ENCODE data around the gene CNN2. TPM values are rescaled to one million over a fixed set of nuclear protein-coding genes. Genes with fewer than 3 reads are reported as not detected.

The CNN2 gene
- total and polyA plus RNA-seq, 2 donors (not counting 1 experiment from before 2014, with no cell fraction given) = 198 to 301 TPM

DNA sequence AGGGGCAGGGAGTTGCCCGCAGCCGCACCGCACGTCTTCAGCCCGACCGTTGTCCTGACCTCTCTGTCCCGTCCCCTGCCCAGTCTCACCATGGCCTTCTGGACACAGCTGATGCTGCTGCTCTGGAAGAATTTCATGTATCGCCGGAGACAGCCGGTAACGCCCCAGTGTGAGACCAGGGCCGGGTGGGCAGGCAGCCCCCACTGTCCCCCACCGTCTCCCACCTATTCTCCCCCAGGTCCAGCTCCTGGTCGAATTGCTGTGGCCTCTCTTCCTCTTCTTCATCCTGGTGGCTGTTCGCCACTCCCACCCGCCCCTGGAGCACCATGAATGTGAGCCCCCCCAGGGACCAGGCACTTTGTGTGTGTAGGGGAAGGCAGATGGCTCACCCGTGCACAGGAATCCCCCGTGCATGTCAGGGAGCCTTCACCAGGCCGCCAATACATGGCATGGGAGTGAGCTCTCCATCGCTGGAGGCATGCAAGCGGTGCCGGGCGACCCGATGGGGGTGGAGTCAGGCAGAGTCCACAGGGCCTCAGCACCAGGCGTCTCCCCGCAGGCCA lies 14.9 kb downstream of the CNN2 start:
- Mint-ChIP-seq H3K27me3 (no peaks in the 10 kb centered on the region), H3K9me3 (ENCODE audit: insufficient read depth) (no peaks in the 10 kb centered on the region), H3K4me1 (peaks cover 43% of the 10 kb centered on the region), H3K27ac (peak overlapping the region; percentile 99), H3K4me3 (peak overlapping the region; percentile 97)
- Histone ChIP-seq H3K36me3 (replicated peaks in 1 of 2; ENCODE audit: control extremely low read depth in 1 of 2, control insufficient read depth in 1 of 2, extremely low read depth in 1 of 2, insufficient read depth in 2 of 2, low read length in 1 of 2) (peaks cover 0 to 48% of the 10 kb centered on the region in 2 experiments), H2AFZ (ENCODE audit: insufficient read depth, low read depth, low read length, poor library complexity, severe bottlenecking) (peak overlapping the region; percentile 3), H3K27ac (ENCODE audit: low read length in 2 of 2) (no peak overlapping the region), H4K20me1 (ENCODE audit: control insufficient read depth, insufficient read depth, low read length, poor library complexity, severe bottlenecking) (peaks cover 62% of the 10 kb centered on the region), H3K4me2 (replicated peaks; ENCODE audit: low read depth, low read length, poor library complexity, severe bottlenecking) (peak overlapping the region; percentile 92), H3K27me3 (replicated peaks in 1 of 4; ENCODE audit: control extremely low read depth in 1 of 4, control insufficient read depth in 3 of 4, insufficient read depth in 4 of 4, low read length in 3 of 4) (no peaks in the 10 kb centered on the region), H3K79me2 (ENCODE audit: control insufficient read depth, insufficient read depth, low read length) (peaks cover 50% of the 10 kb centered on the region), H3K4me1 (ENCODE audit: control insufficient read depth in 2 of 2, insufficient read depth in 2 of 2, low read length in 2 of 2) (peaks cover 35 to 57% of the 10 kb centered on the region in 2 donors), H3K9me3 (ENCODE audit: control extremely low read depth in 1 of 3, control insufficient read depth in 2 of 3, insufficient read depth in 1 of 3, low read length in 2 of 3) (peaks cover 0 to 4% (median 0%) of the 10 kb centered on the region in 3 donors), H3K9ac (ENCODE audit: low read length) (peak overlapping the region; percentile 85), H3K4me3 (ENCODE audit: control extremely low read depth in 1 of 5, extremely low read depth in 1 of 5, insufficient read depth in 1 of 5, low read depth in 2 of 5, low read length in 4 of 5) (peak overlapping the region; percentile 69 to 90 (median 75))
- no peak for TF ChIP-seq EZH2 (IDR thresholded peaks at IDR 0.05; ENCODE audit: borderline replicate concordance, insufficient read depth, low read depth, low read length, poor library complexity, severe bottlenecking)
- TF ChIP-seq, protein P1, sequence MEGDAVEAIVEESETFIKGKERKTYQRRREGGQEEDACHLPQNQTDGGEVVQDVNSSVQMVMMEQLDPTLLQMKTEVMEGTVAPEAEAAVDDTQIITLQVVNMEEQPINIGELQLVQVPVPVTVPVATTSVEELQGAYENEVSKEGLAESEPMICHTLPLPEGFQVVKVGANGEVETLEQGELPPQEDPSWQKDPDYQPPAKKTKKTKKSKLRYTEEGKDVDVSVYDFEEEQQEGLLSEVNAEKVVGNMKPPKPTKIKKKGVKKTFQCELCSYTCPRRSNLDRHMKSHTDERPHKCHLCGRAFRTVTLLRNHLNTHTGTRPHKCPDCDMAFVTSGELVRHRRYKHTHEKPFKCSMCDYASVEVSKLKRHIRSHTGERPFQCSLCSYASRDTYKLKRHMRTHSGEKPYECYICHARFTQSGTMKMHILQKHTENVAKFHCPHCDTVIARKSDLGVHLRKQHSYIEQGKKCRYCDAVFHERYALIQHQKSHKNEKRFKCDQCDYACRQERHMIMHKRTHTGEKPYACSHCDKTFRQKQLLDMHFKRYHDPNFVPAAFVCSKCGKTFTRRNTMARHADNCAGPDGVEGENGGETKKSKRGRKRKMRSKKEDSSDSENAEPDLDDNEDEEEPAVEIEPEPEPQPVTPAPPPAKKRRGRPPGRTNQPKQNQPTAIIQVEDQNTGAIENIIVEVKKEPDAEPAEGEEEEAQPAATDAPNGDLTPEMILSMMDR (IDR thresholded peaks at IDR 0.05) = no peak
- ATAC-seq (ENCODE audit: low read depth) = no peak
- 61% methylated on average over 25 of the region's 26 CpGs for WGBS (ENCODE audit: insufficient coverage)
- DNase-seq = no peak
- ChIA-PET CTCF (interaction anchor here (1.2 to 1.5 kb wide), 3 partner anchors 14 to 24 kb away, joined by 3 to 4 read pairs (median 4); no protein-coding TSS in a partner anchor), POLR2A (interaction anchor here (0.9 to 6.8 kb wide), 11 partner anchors 13 to 92 kb away, joined by 3 to 91 read pairs (median 6); partner anchors contain the start of genes CNN2 and RNU6-2)
- intact Hi-C loops (cut with micrococcal nuclease) = no loop called here

Data from B cell (primary cell).